ENCODE results near the gene SERINC5.
"Not testable (repeated sequence)": the region's sequence is repeated elsewhere in the genome, so short reads cannot be mapped to it uniquely, and the experiment has no call there.

SERINC5 gene

GRCh38 chr5:80255811-80256712 is at the start of gene SERINC5:
Gene SERINC5 (minus strand): TSS chr5:80256048. CDS start chr5:80255922, 126 bp downstream.
- peak; percentile 68 to 74 for DNase-seq

- no peak for DNase-seq
Observed at GRCh38 chr5:80302636-80303035, 46.8 kb upstream of the SERINC5 start.

- not testable (repeated sequence) for DNase-seq
Observed at GRCh38 chr5:80301342-80301741, 45.5 kb upstream of the SERINC5 start.

- DNase-seq = not testable (repeated sequence)
Observed at GRCh38 chr5:80300796-80301195, 44.9 kb upstream of the SERINC5 start.

- no peak for DNase-seq
Observed at GRCh38 chr5:80300125-80300524, 44.3 kb upstream of the SERINC5 start.

- no peak for DNase-seq
Observed at GRCh38 chr5:80299601-80300000, 43.8 kb upstream of the SERINC5 start.

- no peak for DNase-seq
Observed at GRCh38 chr5:80296121-80296520, 40.3 kb upstream of the SERINC5 start.

- DNase-seq = no peak
Observed at GRCh38 chr5:80291761-80292160, 35.9 kb upstream of the SERINC5 start.

- no peak for DNase-seq
Observed at GRCh38 chr5:80289320-80289719, 33.5 kb upstream of the SERINC5 start.

- no peak for DNase-seq
Observed at GRCh38 chr5:80288177-80288576, 32.3 kb upstream of the SERINC5 start.

- DNase-seq = no peak
Observed at GRCh38 chr5:80284720-80285119, 28.9 kb upstream of the SERINC5 start.

GRCh38 chr5:80283360-80283759 is 27.5 kb upstream of the SERINC5 start:
- DNase-seq = no peak

- DNase-seq = no peak
Observed at GRCh38 chr5:80282054-80282453, 26.2 kb upstream of the SERINC5 start.

GRCh38 chr5:80277191-80277590 is 21.3 kb upstream of the SERINC5 start:
- DNase-seq = no peak

GRCh38 chr5:80276186-80276585 is 20.3 kb upstream of the SERINC5 start:
- DNase-seq = no peak

GRCh38 chr5:80275347-80275746 is 19.5 kb upstream of the SERINC5 start:
- DNase-seq = no peak

- DNase-seq = not testable (repeated sequence)
Observed at GRCh38 chr5:80270543-80270942, 14.7 kb upstream of the SERINC5 start.

- DNase-seq = peak; percentile 34 to 36
Observed at GRCh38 chr5:80269991-80270438, 14.2 kb upstream of the SERINC5 start.

GRCh38 chr5:80268916-80269315 is 13.1 kb upstream of the SERINC5 start:
- no peak for DNase-seq

- no peak for DNase-seq
Observed at GRCh38 chr5:80266566-80266965, 10.7 kb upstream of the SERINC5 start.

GRCh38 chr5:80260461-80260860 is 4.6 kb upstream of the SERINC5 start:
- no peak for DNase-seq

- DNase-seq = no peak
Observed at GRCh38 chr5:80259511-80260203, 3.8 kb upstream of the SERINC5 start.

- DNase-seq = no peak
Observed at GRCh38 chr5:80255431-80255810, 427 bp downstream of the SERINC5 start.
